ENCODE measurements around the gene SRRM3.

SRRM3 gene

DNA sequence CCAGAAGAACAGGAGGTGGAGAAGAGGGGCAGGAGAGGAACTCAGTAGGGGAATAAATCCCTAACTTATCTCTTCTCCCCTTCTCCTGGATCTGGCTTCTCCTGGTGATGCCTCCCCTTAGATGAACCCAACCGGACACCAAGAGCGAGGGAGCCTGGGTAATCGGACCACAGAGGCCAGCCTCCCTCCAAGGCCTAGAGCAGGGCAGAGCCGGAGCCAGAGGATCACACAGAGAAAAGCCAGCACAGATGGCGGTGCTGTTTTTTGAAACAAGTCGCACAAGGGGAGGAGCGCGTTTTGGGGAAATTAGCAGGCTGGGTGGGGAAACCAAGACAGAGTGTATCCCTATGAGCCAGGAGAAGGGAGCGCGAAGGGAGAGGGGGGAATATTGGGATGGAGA is 4.9 kb upstream of the SRRM3 start:
- H3K4me1 ChIP-seq (ENCODE audit: control insufficient read depth, insufficient read depth, low read length), result no peaks in the 10 kb centered on the region
- H3K27ac ChIP-seq (ENCODE audit: extremely low read depth, low read depth, low read length), result no peak overlapping the region
- CTCF ChIA-PET, result interaction anchor here (0.7 to 0.9 kb wide), 2 partner anchors 18 to 122 kb away, joined by 3 to 5 read pairs; no protein-coding TSS in a partner anchor
- no peak for TF ChIP-seq ZNF571 (tag by site-specific recombination; IDR thresholded peaks at IDR 0.05)
- TF ChIP-seq, protein P1, sequence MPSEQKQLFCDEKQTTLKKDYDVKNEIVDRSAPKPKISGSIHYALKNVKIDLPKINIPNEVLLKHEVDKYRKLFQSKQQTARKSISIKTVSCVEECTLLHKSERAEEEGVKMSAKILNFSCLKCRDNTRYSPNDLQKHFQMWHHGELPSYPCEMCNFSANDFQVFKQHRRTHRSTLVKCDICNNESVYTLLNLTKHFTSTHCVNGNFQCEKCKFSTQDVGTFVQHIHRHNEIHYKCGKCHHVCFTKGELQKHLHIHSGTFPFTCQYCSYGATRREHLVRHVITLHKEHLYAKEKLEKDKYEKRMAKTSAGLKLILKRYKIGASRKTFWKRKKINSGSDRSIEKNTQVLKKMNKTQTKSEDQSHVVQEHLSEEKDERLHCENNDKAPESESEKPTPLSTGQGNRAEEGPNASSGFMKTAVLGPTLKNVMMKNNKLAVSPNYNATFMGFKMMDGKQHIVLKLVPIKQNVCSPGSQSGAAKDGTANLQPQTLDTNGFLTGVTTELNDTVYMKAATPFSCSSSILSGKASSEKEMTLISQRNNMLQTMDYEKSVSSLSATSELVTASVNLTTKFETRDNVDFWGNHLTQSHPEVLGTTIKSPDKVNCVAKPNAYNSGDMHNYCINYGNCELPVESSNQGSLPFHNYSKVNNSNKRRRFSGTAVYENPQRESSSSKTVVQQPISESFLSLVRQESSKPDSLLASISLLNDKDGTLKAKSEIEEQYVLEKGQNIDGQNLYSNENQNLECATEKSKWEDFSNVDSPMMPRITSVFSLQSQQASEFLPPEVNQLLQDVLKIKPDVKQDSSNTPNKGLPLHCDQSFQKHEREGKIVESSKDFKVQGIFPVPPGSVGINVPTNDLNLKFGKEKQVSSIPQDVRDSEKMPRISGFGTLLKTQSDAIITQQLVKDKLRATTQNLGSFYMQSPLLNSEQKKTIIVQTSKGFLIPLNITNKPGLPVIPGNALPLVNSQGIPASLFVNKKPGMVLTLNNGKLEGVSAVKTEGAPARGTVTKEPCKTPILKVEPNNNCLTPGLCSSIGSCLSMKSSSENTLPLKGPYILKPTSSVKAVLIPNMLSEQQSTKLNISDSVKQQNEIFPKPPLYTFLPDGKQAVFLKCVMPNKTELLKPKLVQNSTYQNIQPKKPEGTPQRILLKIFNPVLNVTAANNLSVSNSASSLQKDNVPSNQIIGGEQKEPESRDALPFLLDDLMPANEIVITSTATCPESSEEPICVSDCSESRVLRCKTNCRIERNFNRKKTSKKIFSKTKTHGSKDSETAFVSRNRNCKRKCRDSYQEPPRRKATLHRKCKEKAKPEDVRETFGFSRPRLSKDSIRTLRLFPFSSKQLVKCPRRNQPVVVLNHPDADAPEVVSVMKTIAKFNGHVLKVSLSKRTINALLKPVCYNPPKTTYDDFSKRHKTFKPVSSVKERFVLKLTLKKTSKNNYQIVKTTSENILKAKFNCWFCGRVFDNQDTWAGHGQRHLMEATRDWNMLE (tag by site-specific recombination; conservative IDR thresholded peaks at IDR 0.05; ENCODE audit: low read depth), result no peak
- TF ChIP-seq IKZF3 (tag by site-specific recombination; IDR thresholded peaks at IDR 0.05), result no peak
- TF ChIP-seq, protein P2, sequence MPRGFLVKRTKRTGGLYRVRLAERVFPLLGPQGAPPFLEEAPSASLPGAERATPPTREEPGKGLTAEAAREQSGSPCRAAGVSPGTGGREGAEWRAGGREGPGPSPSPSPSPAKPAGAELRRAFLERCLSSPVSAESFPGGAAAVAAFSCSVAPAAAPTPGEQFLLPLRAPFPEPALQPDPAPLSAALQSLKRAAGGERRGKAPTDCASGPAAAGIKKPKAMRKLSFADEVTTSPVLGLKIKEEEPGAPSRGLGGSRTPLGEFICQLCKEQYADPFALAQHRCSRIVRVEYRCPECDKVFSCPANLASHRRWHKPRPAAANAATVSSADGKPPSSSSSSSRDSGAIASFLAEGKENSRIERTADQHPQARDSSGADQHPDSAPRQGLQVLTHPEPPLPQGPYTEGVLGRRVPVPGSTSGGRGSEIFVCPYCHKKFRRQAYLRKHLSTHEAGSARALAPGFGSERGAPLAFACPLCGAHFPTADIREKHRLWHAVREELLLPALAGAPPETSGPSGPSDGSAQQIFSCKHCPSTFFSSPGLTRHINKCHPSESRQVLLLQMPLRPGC (tag by site-specific recombination; IDR thresholded peaks at IDR 0.05), result no peak
- TF ChIP-seq, protein P3, sequence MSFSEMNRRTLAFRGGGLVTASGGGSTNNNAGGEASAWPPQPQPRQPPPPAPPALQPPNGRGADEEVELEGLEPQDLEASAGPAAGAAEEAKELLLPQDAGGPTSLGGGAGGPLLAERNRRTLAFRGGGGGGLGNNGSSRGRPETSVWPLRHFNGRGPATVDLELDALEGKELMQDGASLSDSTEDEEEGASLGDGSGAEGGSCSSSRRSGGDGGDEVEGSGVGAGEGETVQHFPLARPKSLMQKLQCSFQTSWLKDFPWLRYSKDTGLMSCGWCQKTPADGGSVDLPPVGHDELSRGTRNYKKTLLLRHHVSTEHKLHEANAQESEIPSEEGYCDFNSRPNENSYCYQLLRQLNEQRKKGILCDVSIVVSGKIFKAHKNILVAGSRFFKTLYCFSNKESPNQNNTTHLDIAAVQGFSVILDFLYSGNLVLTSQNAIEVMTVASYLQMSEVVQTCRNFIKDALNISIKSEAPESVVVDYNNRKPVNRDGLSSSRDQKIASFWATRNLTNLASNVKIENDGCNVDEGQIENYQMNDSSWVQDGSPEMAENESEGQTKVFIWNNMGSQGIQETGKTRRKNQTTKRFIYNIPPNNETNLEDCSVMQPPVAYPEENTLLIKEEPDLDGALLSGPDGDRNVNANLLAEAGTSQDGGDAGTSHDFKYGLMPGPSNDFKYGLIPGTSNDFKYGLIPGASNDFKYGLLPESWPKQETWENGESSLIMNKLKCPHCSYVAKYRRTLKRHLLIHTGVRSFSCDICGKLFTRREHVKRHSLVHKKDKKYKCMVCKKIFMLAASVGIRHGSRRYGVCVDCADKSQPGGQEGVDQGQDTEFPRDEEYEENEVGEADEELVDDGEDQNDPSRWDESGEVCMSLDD (tag by site-specific recombination; IDR thresholded peaks at IDR 0.05), result no peak
- no peak for TF ChIP-seq ZNF366 (tag by site-specific recombination; conservative IDR thresholded peaks at IDR 0.05)
- TF ChIP-seq ZNF654 (tag by site-specific recombination; IDR thresholded peaks at IDR 0.05; ENCODE audit: low read depth), result no peak
- no peak overlapping the region for H3K4me3 ChIP-seq (ENCODE audit: low read depth, low read length)
- POLR2A ChIA-PET, result no interaction called here
- no peaks in the 10 kb centered on the region for H3K9me3 ChIP-seq (ENCODE audit: control insufficient read depth, insufficient read depth, low read depth, low read length)
- H3K36me3 ChIP-seq (ENCODE audit: control insufficient read depth in 2 of 2, insufficient read depth in 1 of 2, low read length in 2 of 2), result no peaks in the 10 kb centered on the region

DNA sequence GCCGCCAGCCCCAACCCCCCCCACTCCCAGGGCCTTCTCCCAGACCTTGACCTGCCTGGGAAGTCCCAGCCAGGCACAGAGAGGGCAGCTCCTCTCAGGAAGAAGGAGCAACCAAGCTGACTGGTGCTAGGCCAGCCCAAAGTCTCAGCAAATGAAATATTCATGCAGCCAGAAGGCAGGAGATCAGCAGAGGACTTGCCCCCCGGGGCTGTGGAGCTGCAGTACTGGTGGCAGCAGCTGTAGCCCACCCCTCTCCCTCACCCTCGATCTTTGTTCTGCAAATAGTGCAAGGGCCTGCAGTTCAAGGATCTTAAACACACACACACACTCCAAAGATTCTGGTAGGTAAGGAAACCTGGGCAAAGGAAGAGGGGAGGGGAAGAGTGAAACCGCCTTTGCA is 3.5 kb upstream of the SRRM3 start:
- POLR2A ChIA-PET, result no interaction called here
- CTCF ChIA-PET, result interaction anchor here (1.3 kb wide), 1 partner anchor 65 kb away, joined by 6 read pairs; no protein-coding TSS in a partner anchor
- H3K9me3 ChIP-seq (ENCODE audit: control insufficient read depth, insufficient read depth, low read depth, low read length), result no peaks in the 10 kb centered on the region
- no peak overlapping the region for H3K4me3 ChIP-seq (ENCODE audit: low read depth, low read length)
- no peaks in the 10 kb centered on the region for H3K36me3 ChIP-seq (ENCODE audit: control insufficient read depth in 2 of 2, insufficient read depth in 1 of 2, low read length in 2 of 2)
- H3K27ac ChIP-seq (ENCODE audit: extremely low read depth, low read depth, low read length), result no peak overlapping the region
- no peaks in the 10 kb centered on the region for H3K4me1 ChIP-seq (ENCODE audit: control insufficient read depth, insufficient read depth, low read length)
- TF ChIP-seq KLF16 (tag by site-specific recombination; IDR thresholded peaks at IDR 0.05) (no peak), ZNF248 (tag by site-specific recombination; IDR thresholded peaks at IDR 0.05) (no peak), HOXC10 (CRISPR knock-in tag; IDR thresholded peaks at IDR 0.05) (no peak), ZNF140 (tag by site-specific recombination; IDR thresholded peaks at IDR 0.05) (no peak), ZNF501 (tag by site-specific recombination; IDR thresholded peaks at IDR 0.05) (no peak), WT1 (tag by site-specific recombination; IDR thresholded peaks at IDR 0.05) (no peak), ZBTB21 (tag by site-specific recombination; IDR thresholded peaks at IDR 0.05) (no peak), ZNF610 (tag by site-specific recombination; IDR thresholded peaks at IDR 0.05; ENCODE audit: borderline replicate concordance) (no peak), ZNF214 (tag by site-specific recombination; IDR thresholded peaks at IDR 0.05; ENCODE audit: borderline replicate concordance) (no peak), ZNF830 (tag by site-specific recombination; IDR thresholded peaks at IDR 0.05; ENCODE audit: low read depth) (no peak)
- TF ChIP-seq, protein P4, sequence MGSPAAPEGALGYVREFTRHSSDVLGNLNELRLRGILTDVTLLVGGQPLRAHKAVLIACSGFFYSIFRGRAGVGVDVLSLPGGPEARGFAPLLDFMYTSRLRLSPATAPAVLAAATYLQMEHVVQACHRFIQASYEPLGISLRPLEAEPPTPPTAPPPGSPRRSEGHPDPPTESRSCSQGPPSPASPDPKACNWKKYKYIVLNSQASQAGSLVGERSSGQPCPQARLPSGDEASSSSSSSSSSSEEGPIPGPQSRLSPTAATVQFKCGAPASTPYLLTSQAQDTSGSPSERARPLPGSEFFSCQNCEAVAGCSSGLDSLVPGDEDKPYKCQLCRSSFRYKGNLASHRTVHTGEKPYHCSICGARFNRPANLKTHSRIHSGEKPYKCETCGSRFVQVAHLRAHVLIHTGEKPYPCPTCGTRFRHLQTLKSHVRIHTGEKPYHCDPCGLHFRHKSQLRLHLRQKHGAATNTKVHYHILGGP (tag by site-specific recombination; IDR thresholded peaks at IDR 0.05), result no peak
- TF ChIP-seq, protein P5, sequence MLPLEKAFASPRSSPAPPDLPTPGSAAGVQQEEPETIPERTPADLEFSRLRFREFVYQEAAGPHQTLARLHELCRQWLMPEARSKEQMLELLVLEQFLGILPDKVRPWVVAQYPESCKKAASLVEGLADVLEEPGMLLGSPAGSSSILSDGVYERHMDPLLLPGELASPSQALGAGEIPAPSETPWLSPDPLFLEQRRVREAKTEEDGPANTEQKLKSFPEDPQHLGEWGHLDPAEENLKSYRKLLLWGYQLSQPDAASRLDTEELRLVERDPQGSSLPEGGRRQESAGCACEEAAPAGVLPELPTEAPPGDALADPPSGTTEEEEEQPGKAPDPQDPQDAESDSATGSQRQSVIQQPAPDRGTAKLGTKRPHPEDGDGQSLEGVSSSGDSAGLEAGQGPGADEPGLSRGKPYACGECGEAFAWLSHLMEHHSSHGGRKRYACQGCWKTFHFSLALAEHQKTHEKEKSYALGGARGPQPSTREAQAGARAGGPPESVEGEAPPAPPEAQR (tag by site-specific recombination; IDR thresholded peaks at IDR 0.05), result no peak
- TF ChIP-seq, protein P6, sequence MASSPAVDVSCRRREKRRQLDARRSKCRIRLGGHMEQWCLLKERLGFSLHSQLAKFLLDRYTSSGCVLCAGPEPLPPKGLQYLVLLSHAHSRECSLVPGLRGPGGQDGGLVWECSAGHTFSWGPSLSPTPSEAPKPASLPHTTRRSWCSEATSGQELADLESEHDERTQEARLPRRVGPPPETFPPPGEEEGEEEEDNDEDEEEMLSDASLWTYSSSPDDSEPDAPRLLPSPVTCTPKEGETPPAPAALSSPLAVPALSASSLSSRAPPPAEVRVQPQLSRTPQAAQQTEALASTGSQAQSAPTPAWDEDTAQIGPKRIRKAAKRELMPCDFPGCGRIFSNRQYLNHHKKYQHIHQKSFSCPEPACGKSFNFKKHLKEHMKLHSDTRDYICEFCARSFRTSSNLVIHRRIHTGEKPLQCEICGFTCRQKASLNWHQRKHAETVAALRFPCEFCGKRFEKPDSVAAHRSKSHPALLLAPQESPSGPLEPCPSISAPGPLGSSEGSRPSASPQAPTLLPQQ (tag by site-specific recombination; IDR thresholded peaks at IDR 0.05), result no peak

Measured in HEK293 (cell line).